ENCODE measurements around the gene CCDC83.

DNA sequence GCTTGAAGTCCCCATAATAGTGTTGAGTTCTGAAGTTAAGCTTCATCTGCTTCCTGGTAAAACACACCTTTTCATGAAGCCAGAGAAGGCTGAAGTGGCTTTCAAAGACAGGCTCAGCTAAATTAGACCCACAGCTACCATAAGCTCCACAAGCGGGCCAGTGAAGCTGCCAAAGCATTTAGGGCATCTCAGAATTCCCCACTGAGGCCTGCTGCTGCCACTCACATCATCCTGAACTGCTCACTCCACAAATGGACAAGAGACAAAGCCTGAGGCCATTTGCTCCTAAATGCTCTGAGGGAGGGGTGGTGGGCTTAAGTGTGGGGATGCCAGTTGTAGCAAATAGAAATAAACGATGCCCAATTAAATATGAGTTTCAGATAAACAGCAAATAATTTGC, 14.6 kb downstream of the CCDC83 start:
- no peak for TF ChIP-seq POLR2A (IDR thresholded peaks at IDR 0.05)
- TF ChIP-seq, protein P1, sequence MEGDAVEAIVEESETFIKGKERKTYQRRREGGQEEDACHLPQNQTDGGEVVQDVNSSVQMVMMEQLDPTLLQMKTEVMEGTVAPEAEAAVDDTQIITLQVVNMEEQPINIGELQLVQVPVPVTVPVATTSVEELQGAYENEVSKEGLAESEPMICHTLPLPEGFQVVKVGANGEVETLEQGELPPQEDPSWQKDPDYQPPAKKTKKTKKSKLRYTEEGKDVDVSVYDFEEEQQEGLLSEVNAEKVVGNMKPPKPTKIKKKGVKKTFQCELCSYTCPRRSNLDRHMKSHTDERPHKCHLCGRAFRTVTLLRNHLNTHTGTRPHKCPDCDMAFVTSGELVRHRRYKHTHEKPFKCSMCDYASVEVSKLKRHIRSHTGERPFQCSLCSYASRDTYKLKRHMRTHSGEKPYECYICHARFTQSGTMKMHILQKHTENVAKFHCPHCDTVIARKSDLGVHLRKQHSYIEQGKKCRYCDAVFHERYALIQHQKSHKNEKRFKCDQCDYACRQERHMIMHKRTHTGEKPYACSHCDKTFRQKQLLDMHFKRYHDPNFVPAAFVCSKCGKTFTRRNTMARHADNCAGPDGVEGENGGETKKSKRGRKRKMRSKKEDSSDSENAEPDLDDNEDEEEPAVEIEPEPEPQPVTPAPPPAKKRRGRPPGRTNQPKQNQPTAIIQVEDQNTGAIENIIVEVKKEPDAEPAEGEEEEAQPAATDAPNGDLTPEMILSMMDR (IDR thresholded peaks at IDR 0.05): no peak
